Hindlimb muscle (tissue), 1 donor: ENCODE measurements around the gene SLC25A13. TPM values are rescaled to one million over a fixed set of nuclear protein-coding genes. Genes with fewer than 3 reads are reported as not detected.

Experiments
- DNase-seq: peaks from one replicate; pipeline ENCODE4 v3.0.0-alpha.2; 2013
- polyA plus RNA-seq: library from polyadenylated mRNA; unstranded; fragments of 120-200 nt; gene quantifications from one replicate; pipeline ENCODE4 v1.2.1, GENCODE V29; 2013; ENCODE audit not compliant: insufficient read length

Gene SLC25A13
- polyA plus RNA-seq, 1 donor = 13.2 TPM

GRCh38 chr7:96151889-96152288 is 170.0 kb downstream of the SLC25A13 start:
- no peak for DNase-seq

GRCh38 chr7:96144260-96144526 is 177.7 kb downstream of the SLC25A13 start:
- DNase-seq = no peak

- no peak for DNase-seq
These were observed 178.2 kb downstream of the SLC25A13 start for GRCh38 chr7:96143495-96144259.

GRCh38 chr7:96136600-96137239 is 185.2 kb downstream of the SLC25A13 start:
- DNase-seq = no peak

GRCh38 chr7:96135241-96135640 is 186.7 kb downstream of the SLC25A13 start:
- DNase-seq = no peak

GRCh38 chr7:96131525-96131924 is 190.4 kb downstream of the SLC25A13 start:
- no peak for DNase-seq

GRCh38 chr7:96127746-96128145 is 194.2 kb downstream of the SLC25A13 start:
- DNase-seq = no peak

- DNase-seq = no peak
These were observed 195.5 kb downstream of the SLC25A13 start for GRCh38 chr7:96126382-96126781.

GRCh38 chr7:96122746-96123145 is 199.2 kb downstream of the SLC25A13 start:
- no peak for DNase-seq

GRCh38 chr7:96121752-96122151 is 200.1 kb downstream of the SLC25A13 start:
- no peak for DNase-seq

GRCh38 chr7:96120445-96121225 is 201.3 kb downstream of the SLC25A13 start:
- DNase-seq = no peak

GRCh38 chr7:96118449-96119001 is 203.4 kb downstream of the SLC25A13 start:
- no peak for DNase-seq

- no peak for DNase-seq
These were observed 205.7 kb downstream of the SLC25A13 start for GRCh38 chr7:96116173-96116572.

GRCh38 chr7:96114190-96114589 is 207.7 kb downstream of the SLC25A13 start:
- no peak for DNase-seq

GRCh38 chr7:96111405-96111804 is 210.5 kb downstream of the SLC25A13 start:
- DNase-seq = no peak

- no peak for DNase-seq
These were observed 216.9 kb downstream of the SLC25A13 start for GRCh38 chr7:96104984-96105383.

- no peak for DNase-seq
These were observed 219.6 kb downstream of the SLC25A13 start for GRCh38 chr7:96102096-96102811.

GRCh38 chr7:96100737-96101136 is 221.2 kb downstream of the SLC25A13 start:
- no peak for DNase-seq

GRCh38 chr7:96097835-96098234 is 224.1 kb downstream of the SLC25A13 start:
- DNase-seq = no peak

- no peak for DNase-seq
These were observed 228.5 kb downstream of the SLC25A13 start for GRCh38 chr7:96093435-96093834.

GRCh38 chr7:96090756-96091155 is 231.1 kb downstream of the SLC25A13 start:
- DNase-seq = no peak

GRCh38 chr7:96089511-96089910 is 232.4 kb downstream of the SLC25A13 start:
- no peak for DNase-seq

GRCh38 chr7:96088579-96088978 is 233.3 kb downstream of the SLC25A13 start:
- DNase-seq = no peak
